ENCODE data around the gene ZNF841. TPM values are rescaled to one million over a fixed set of nuclear protein-coding genes. Genes with fewer than 3 reads are reported as not detected.

Gene ZNF841
- total and polyA plus RNA-seq, 2 donors (not counting 3 experiments of a cell fraction or from before 2014, with no cell fraction given) = 5.2 to 17.7 TPM

DNA sequence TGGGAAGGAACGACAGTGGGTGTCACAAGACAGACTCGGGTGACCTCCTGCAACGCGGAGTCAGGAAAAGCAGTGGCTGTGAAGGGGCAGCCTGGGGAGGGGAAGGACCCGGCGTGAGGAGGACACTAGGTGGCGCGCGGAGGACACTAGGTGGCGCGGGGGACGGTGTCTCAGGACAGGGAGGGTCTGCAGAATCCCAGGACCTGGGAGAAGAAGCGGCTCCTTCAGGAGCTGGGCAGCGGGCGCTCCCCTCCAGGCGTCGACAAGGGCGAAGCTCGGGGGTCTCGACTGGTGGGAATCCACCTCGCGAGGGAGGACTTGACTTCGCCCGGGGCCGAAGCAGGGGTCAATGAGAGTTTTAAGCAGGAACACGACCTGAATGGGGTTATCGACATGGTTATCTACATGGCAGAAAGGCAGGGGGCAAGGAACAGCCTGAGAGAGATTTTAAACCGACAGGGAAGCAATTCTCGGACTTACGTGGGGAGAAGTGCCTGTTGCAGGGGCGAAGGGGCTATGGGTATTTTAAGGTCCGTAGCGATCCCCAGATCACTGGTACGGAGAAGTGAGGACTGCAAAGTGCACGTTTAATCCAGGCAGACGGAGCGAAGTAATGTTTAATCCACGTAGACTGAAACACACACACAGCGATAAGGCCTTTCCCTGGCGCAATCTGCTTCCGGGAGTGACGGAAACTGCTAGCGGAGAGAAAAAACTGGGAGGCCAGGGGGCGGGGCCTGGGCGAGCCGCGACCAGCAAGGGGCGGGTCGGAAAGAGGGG is 43.9 kb upstream of the ZNF841 start, which contains the start of gene ZNF616:
ZNF616 (minus strand) TSS at position 687 of the 780 bp plus-strand sequence. CDS start 9,426 bp downstream, outside the sequence.
- POLR2A ChIA-PET = no interaction called here

More for the DNA sequence above, 43.9 kb upstream of the ZNF841 start, which contains the start of gene ZNF616:
- Histone ChIP-seq H3K27ac (ENCODE audit: insufficient read depth, low read depth, low read length) (peak within 1 kb of the TSS; percentile 66), H3K36me3 (ENCODE audit: control insufficient read depth in 2 of 2, extremely low read depth in 1 of 2, insufficient read depth in 2 of 2, low read length in 2 of 2) (no peaks in the 10 kb centered on the region), H4K20me1 (replicated peaks; ENCODE audit: control insufficient read depth, extremely low read depth, insufficient read depth, low read length) (no peaks in the 10 kb centered on the region), H3K79me2 (ENCODE audit: control insufficient read depth, insufficient read depth, low read length) (peaks cover 14% of the 10 kb centered on the region), H3K27me3 (ENCODE audit: control insufficient read depth in 2 of 2, insufficient read depth in 2 of 2, low read length in 2 of 2) (no peaks in the 10 kb centered on the region), H3K4me2 (ENCODE audit: insufficient read depth, low read length) (peak within 1 kb of the TSS; percentile 93), H3K9me3 (replicated peaks; ENCODE audit: control insufficient read depth, insufficient read depth, low read length) (no peaks in the 10 kb centered on the region), H3K4me3 (replicated peaks in 1 of 3; ENCODE audit: insufficient read depth in 1 of 3, low read depth in 1 of 3, low read length in 3 of 3) (peak within 1 kb of the TSS; percentile 55 to 88 (median 72)), H3K9ac (replicated peaks; ENCODE audit: extremely low read depth, insufficient read depth, low read length) (peak within 1 kb of the TSS; percentile 69), H3K4me1 (ENCODE audit: control insufficient read depth, extremely low read depth, insufficient read depth, low read length) (peaks cover 6% of the 10 kb centered on the region), H2AFZ (ENCODE audit: low read depth, low read length) (peak within 1 kb of the TSS; percentile 99), H3K9me1 (replicated peaks; ENCODE audit: control insufficient read depth, extremely low read depth, insufficient read depth, low read length) (no peaks in the 10 kb centered on the region)
- dilution Hi-C loops (cut with MboI; ENCODE audit: extremely low pct_ligation_motif_present, low sequenced_read_pairs) = no loop called here
- CTCF ChIA-PET = interaction anchor here (0.6 to 2.7 kb wide), 4 partner anchors 11 to 98 kb away, joined by 3 to 20 read pairs (median 8); partner anchors contain the start of gene PPP2R1A
- FAIRE-seq = peak; percentile 99
- DNase-seq (ENCODE audit: low read depth, low spot score) = peak; percentile 95
- intact Hi-C loops (cut with micrococcal nuclease) = loop anchor here (1.0 to 10.0 kb wide), 6 partner anchors 32 to 387 kb away; partner anchors contain the start of genes ZNF613, ZNF808, ZNF836 and ZNF841
- TF ChIP-seq, protein P1, sequence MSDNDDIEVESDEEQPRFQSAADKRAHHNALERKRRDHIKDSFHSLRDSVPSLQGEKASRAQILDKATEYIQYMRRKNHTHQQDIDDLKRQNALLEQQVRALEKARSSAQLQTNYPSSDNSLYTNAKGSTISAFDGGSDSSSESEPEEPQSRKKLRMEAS (IDR thresholded peaks at IDR 0.05; ENCODE audit: insufficient read depth, insufficient read length) = peak; percentile 4
- TF ChIP-seq, protein P2, sequence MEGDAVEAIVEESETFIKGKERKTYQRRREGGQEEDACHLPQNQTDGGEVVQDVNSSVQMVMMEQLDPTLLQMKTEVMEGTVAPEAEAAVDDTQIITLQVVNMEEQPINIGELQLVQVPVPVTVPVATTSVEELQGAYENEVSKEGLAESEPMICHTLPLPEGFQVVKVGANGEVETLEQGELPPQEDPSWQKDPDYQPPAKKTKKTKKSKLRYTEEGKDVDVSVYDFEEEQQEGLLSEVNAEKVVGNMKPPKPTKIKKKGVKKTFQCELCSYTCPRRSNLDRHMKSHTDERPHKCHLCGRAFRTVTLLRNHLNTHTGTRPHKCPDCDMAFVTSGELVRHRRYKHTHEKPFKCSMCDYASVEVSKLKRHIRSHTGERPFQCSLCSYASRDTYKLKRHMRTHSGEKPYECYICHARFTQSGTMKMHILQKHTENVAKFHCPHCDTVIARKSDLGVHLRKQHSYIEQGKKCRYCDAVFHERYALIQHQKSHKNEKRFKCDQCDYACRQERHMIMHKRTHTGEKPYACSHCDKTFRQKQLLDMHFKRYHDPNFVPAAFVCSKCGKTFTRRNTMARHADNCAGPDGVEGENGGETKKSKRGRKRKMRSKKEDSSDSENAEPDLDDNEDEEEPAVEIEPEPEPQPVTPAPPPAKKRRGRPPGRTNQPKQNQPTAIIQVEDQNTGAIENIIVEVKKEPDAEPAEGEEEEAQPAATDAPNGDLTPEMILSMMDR (IDR thresholded peaks at IDR 0.05; ENCODE audit: extremely low read depth in 1 of 2, insufficient read depth in 1 of 2, low read depth in 1 of 2, low read length in 2 of 2) = peak; percentile 59 to 77
- TF ChIP-seq MYC (IDR thresholded peaks at IDR 0.05; ENCODE audit: low read depth, low read length) = no peak
- TF ChIP-seq POLR2A (IDR thresholded peaks at IDR 0.05; ENCODE audit: low read depth, low read length) = peak; percentile 78
- TF ChIP-seq FOS (IDR thresholded peaks at IDR 0.05; ENCODE audit: borderline replicate concordance, insufficient read depth, low read length) = no peak
- TF ChIP-seq POLR2AphosphoS5 (IDR thresholded peaks at IDR 0.05; ENCODE audit: insufficient read depth, low read depth, low read length) = peak; percentile 53
- no peak for TF ChIP-seq JUN (IDR thresholded peaks at IDR 0.05; ENCODE audit: borderline replicate concordance, insufficient read depth, insufficient read length, low read depth)
- TF ChIP-seq EZH2 (IDR thresholded peaks at IDR 0.05; ENCODE audit: borderline replicate concordance, low read depth, low read length, severe bottlenecking) = no peak
- no peak for TF ChIP-seq GATA2 (IDR thresholded peaks at IDR 0.05; ENCODE audit: insufficient read depth, insufficient read length, low read depth, low read length)
- TSS peak; percentile 87 for BruUV-seq (replicated peaks)
